ENCODE measurements around the gene APCDD1L.
"Not testable (repeated sequence)": the region's sequence is repeated elsewhere in the genome, so short reads cannot be mapped to it uniquely, and the experiment has no call there.

Gene APCDD1L

GRCh38 chr20:58512808-58513552 lies 2.2 kb downstream of the APCDD1L start:
- FAIRE-seq: no peak

- FAIRE-seq: no peak
Observed at GRCh38 chr20:58511861-58512260, 3.3 kb downstream of the APCDD1L start.

GRCh38 chr20:58511364-58511763 lies 3.8 kb downstream of the APCDD1L start:
- FAIRE-seq: no peak

GRCh38 chr20:58510921-58511320 lies 4.3 kb downstream of the APCDD1L start:
- no peak for FAIRE-seq

- no peak for FAIRE-seq
Observed at GRCh38 chr20:58508762-58509395, 6.3 kb downstream of the APCDD1L start.

GRCh38 chr20:58506999-58507398 lies 8.2 kb downstream of the APCDD1L start:
- not testable (repeated sequence) for FAIRE-seq

GRCh38 chr20:58504566-58504965 lies 10.6 kb downstream of the APCDD1L start:
- no peak for FAIRE-seq

- FAIRE-seq: no peak
Observed at GRCh38 chr20:58503668-58504067, 11.5 kb downstream of the APCDD1L start.

GRCh38 chr20:58500256-58500655 lies 14.9 kb downstream of the APCDD1L start:
- FAIRE-seq: no peak

GRCh38 chr20:58498470-58499068 lies 16.6 kb downstream of the APCDD1L start:
- no peak for FAIRE-seq

GRCh38 chr20:58497724-58498469 lies 17.3 kb downstream of the APCDD1L start:
- no peak for FAIRE-seq

- FAIRE-seq: no peak
Observed at GRCh38 chr20:58497076-58497641, 18.0 kb downstream of the APCDD1L start.

GRCh38 chr20:58496429-58496769 lies 18.8 kb downstream of the APCDD1L start:
- no peak for FAIRE-seq

- FAIRE-seq: no peak
Observed at GRCh38 chr20:58495623-58496428, 19.4 kb downstream of the APCDD1L start.

- no peak for FAIRE-seq
Observed at GRCh38 chr20:58494923-58495622, 20.1 kb downstream of the APCDD1L start.

GRCh38 chr20:58492795-58493524 lies 22.2 kb downstream of the APCDD1L start:
- FAIRE-seq: no peak

- FAIRE-seq: no peak
Observed at GRCh38 chr20:58492074-58492718, 23.0 kb downstream of the APCDD1L start.

GRCh38 chr20:58486207-58486606 lies 29.0 kb downstream of the APCDD1L start:
- FAIRE-seq: no peak

- FAIRE-seq: no peak
Observed at GRCh38 chr20:58485393-58485792, 29.8 kb downstream of the APCDD1L start.

- FAIRE-seq: no peak
Observed at GRCh38 chr20:58483470-58483869, 31.7 kb downstream of the APCDD1L start.

Data from A204.1 (cell line).